Mucosa of descending colon (tissue), 3 donors: ENCODE measurements around the gene COL21A1. TPM values are rescaled to one million over a fixed set of nuclear protein-coding genes. Genes with fewer than 3 reads are reported as not detected.

Source experiments
- ATAC-seq: fragments of 200-7000 bp; cut with Tn5 transposase; one replicate; pipeline ENCODE4 v1.9.1; 2020; ENCODE audit warnings: mild to moderate bottlenecking, moderate library complexity
- DNase-seq, 3 donors: peaks; one replicate each; pipeline ENCODE4 v3.0.0-alpha.2; 2020
- H3K36me3 ChIP-seq: fragments of 200-600 bp; one replicate; pipeline ENCODE4 v1.8.0; 2021; ENCODE audit warnings: low read depth, mild to moderate bottlenecking
- H3K4me1 ChIP-seq: fragments of 200-600 bp; one replicate; pipeline ENCODE4 v1.8.0; 2021; ENCODE audit warnings: low read depth, mild to moderate bottlenecking
- H3K4me3 ChIP-seq: fragments of 200-600 bp; one replicate; pipeline ENCODE4 v1.8.0; 2021; ENCODE audit warnings: mild to moderate bottlenecking
- H3K9me3 ChIP-seq: fragments of 200-600 bp; one replicate; pipeline ENCODE4 v1.8.0; 2021; ENCODE audit warnings: mild to moderate bottlenecking
- intact Hi-C, 2 donors: fragments of 100-400 bp; cut with DNase I in 1 of 2; cut with micrococcal nuclease in 1 of 2; formaldehyde crosslinking; loops; one replicate each; pipeline versions ENCODE4 v1.11.0 to v1.11.1; 2022; cut with DNase I, micrococcal nuclease
- total RNA-seq, 3 donors: library from RNA; stranded (reverse); fragmentation: NEBNext Ultra II Directional in 2 of 3; extraction: Animal tissue kit (Norgen Biotek cat#: 25700) in 2 of 3; gene quantifications; one replicate each; pipeline versions ENCODE4 v1.2.1 to v1.2.4, GENCODE V29; 2021 to 2023
- TF ChIP-seq, protein P1 (sequence below): fragments of 200-600 bp; IDR thresholded peaks from one replicate; pipeline ENCODE4 v1.8.0; 2022; ENCODE audit warnings: antibody characterized with exemption, mild to moderate bottlenecking
- donor health status: DM: no; HTN: no; CAD: no; lungs with moderate emphysema.
- donor health status: DM: no; HTN: no; CAD: no.
- donor health status: DM: no; HTN: yes; CAD: no.

Gene COL21A1
- total RNA-seq, 3 donors from 2014 or later: 0.35 to 20.5 (median 2.1) TPM

DNA sequence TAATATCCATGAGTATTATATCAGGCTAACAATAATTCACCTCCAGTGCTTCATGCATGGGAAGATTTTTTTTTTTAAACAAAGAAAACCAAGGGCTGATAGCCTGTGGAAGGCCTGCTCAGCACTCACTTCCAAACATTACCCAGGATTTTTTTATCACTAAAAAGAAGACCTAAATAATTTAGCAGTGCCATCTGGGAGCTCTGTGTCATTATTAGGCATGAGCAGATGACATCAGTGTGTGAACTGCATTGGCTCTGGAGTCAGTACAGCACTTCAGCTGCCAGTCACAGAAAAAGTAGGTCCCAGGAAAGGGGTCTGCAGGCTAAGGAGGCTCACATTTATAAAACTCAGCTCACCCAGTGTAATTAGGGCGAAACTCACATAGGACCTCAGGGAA lies 94.8 kb downstream of the COL21A1 start:
- TF ChIP-seq, protein P1, sequence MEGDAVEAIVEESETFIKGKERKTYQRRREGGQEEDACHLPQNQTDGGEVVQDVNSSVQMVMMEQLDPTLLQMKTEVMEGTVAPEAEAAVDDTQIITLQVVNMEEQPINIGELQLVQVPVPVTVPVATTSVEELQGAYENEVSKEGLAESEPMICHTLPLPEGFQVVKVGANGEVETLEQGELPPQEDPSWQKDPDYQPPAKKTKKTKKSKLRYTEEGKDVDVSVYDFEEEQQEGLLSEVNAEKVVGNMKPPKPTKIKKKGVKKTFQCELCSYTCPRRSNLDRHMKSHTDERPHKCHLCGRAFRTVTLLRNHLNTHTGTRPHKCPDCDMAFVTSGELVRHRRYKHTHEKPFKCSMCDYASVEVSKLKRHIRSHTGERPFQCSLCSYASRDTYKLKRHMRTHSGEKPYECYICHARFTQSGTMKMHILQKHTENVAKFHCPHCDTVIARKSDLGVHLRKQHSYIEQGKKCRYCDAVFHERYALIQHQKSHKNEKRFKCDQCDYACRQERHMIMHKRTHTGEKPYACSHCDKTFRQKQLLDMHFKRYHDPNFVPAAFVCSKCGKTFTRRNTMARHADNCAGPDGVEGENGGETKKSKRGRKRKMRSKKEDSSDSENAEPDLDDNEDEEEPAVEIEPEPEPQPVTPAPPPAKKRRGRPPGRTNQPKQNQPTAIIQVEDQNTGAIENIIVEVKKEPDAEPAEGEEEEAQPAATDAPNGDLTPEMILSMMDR: no peak
- intact Hi-C loops: no loop called here
- DNase-seq: no peak
- ATAC-seq: no peak
- H3K4me1 ChIP-seq: no peaks in the 10 kb centered on the region
- no peaks in the 10 kb centered on the region for H3K36me3 ChIP-seq
- peaks cover 5% of the 10 kb centered on the region for H3K9me3 ChIP-seq
- no peak overlapping the region for H3K4me3 ChIP-seq

DNA sequence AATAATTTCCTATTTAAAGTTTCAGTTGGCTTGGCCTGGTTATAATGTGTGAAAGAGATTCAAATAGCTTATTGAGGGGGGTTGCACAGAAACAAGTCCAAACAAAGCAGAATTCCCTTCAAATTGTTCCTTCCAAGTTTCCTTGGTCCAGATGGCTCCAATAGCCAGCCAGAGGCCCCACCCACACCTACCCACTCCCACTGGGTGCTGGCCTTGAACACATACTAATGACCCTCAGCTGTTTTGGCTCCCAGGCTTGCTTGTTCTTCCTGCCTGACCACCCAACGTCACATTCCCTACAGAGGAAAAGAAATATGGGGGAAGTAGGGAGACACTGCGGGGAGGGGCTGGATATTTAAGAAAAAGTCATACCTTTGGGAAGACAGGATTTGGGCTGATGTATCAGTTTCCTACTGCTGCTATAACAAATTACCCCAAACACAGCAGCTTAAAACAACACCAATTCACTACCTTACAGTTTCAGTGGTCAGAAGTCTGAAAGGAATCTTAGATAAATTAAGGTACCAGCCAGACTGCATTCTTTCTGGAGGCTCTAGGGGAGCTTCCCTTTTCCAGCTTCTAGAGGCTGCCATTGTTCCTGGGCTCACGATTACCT lies 95.7 kb downstream of the COL21A1 start:
- DNase-seq (no peak), ATAC-seq (no peak)
- TF ChIP-seq, protein P1: no peak
- intact Hi-C loops: no loop called here
- Histone ChIP-seq H3K4me3 (no peak overlapping the region), H3K4me1 (no peaks in the 10 kb centered on the region), H3K36me3 (no peaks in the 10 kb centered on the region), H3K9me3 (peaks cover 5% of the 10 kb centered on the region)

DNA sequence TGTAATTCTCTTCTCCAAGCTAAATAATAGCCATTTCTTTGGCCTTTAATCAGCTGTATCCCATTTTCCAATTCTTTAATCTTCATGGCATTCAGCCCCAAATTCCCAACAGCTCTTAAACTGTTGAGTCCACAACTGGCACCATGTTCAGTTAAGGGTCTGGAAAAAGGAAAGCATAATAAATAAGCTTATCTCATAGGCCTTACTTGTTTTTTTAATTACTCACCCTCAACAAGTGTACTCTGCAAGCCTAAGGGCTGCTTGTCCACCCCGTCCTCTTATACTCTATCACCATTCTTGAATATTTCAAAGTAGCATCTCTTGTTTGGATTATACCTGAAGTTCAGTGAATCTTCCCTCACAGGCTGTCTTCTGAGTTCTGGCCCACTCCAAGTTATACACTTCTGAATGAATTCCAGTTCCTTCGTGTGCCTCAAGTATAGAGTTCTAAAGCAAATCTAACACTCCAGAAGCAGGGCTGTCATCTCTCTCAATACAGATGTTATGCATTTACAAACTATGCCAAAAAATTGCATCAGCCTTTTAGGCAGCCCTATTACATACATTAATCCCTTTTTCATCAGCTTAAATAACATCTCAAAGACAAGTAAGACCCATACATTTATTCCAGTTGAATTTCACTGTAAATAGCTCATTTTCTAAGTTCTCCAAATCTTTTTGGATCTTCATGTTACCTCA lies 98.7 kb downstream of the COL21A1 start:
- H3K36me3 ChIP-seq: no peaks in the 10 kb centered on the region
- H3K9me3 ChIP-seq: no peaks in the 10 kb centered on the region
- no peak for ATAC-seq
- TF ChIP-seq, protein P1: no peak
- intact Hi-C loops: no loop called here
- no peak overlapping the region for H3K4me3 ChIP-seq
- DNase-seq: no peak
- H3K4me1 ChIP-seq: no peaks in the 10 kb centered on the region

DNA sequence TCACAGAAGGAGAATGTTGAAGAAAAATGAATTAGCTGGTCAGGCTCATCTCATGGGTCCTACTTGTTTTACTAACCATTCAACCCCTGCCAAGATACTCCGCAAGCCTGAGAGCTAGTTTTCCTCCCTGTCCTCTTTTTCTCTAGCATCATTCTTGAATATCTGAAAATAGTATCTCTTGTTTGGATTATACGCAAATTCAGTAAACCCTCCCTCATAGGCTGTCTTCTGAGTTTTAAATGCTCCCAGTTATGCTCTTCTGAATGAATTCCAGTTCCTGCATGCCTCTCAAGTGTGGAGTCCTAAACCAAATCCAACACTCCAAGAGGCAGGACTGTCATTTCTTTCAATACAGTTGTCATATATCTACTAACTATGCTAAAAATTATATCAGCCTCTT lies 99.6 kb downstream of the COL21A1 start:
- intact Hi-C loops: no loop called here
- no peaks in the 10 kb centered on the region for H3K4me1 ChIP-seq
- TF ChIP-seq, protein P1: no peak
- no peaks in the 10 kb centered on the region for H3K9me3 ChIP-seq
- DNase-seq (no peak), ATAC-seq (no peak)
- no peak overlapping the region for H3K4me3 ChIP-seq
- no peaks in the 10 kb centered on the region for H3K36me3 ChIP-seq

DNA sequence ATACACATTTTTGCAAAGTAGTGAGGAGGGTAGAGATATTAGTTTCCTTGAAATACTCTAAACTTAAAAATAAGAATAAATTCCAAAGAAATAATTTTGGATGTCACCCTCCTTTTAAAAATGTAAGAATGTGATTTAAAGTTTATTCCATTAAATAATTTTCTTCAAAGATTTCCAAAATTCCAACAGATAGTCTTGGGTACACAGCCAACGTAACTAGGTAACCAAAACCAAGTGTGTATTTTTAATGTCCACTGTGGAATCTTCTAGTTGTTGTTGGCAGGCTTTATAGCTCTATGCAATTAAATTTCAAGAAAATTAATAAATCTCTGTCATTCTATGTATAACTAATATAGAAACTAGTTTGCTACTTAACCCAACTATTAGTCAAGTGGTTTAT lies 101.3 kb downstream of the COL21A1 start:
- no peaks in the 10 kb centered on the region for H3K4me1 ChIP-seq
- ATAC-seq: no peak
- TF ChIP-seq, protein P1: no peak

More for the DNA sequence above, 101.3 kb downstream of the COL21A1 start:
- intact Hi-C loops: no loop called here
- no peak overlapping the region for H3K4me3 ChIP-seq
- H3K9me3 ChIP-seq: no peaks in the 10 kb centered on the region
- H3K36me3 ChIP-seq: no peaks in the 10 kb centered on the region
- no peak for DNase-seq
